HEK293 (cell line): ENCODE data around the gene POR.

Source experiments
- CTCF ChIA-PET: fragments of 350-600 bp; formaldehyde crosslinking; extraction: SDS; loops from one replicate; lab custom pipeline; 2021; ENCODE audit warnings: antibody characterized with exemption; lab: Yijun Ruan, JAX
- POLR2A ChIA-PET: fragments of 300-600 bp; formaldehyde crosslinking; extraction: SDS; loops from one replicate; lab custom pipeline; 2020; ENCODE audit warnings: antibody characterized with exemption, inconsistent platforms; lab: Yijun Ruan, JAX
- H3K27ac ChIP-seq: fragments of 200-500 bp; sonication (Bioruptor generic); 2 replicates; pipeline ENCODE4 v1.5.1; 2014; ENCODE audit warnings: low read depth, low read length, control low read depth, inconsistent platforms; ENCODE audit errors: extremely low read depth
- H3K36me3 ChIP-seq, 2 experiments: fragments of 200-500 bp in 1 of 2; sonication (Bioruptor generic) in 1 of 2; 1 replicate in 1 of 2; 2 replicates in 1 of 2; pipeline ENCODE4 v1.5.1; 2014 to 2017; ENCODE audit warnings: inconsistent platforms in 2 of 2, low read length in 2 of 2; ENCODE audit not compliant: control insufficient read depth in 2 of 2, insufficient read depth in 1 of 2
- H3K4me1 ChIP-seq: fragments of 200-500 bp; sonication (Bioruptor generic); 2 replicates; pipeline ENCODE4 v1.5.1; 2014; ENCODE audit warnings: mild to moderate bottlenecking, low read length, inconsistent platforms; ENCODE audit not compliant: control insufficient read depth, insufficient read depth
- H3K4me3 ChIP-seq: 2 replicates; pipeline ENCODE4 v1.5.1; 2011; ENCODE audit warnings: low read depth, mild to moderate bottlenecking, control low read depth, low read length, moderate library complexity
- H3K9me3 ChIP-seq: fragments of 200-500 bp; sonication (Bioruptor generic); 2 replicates; pipeline ENCODE4 v1.5.1; 2014; ENCODE audit warnings: low read depth, low read length, inconsistent platforms; ENCODE audit not compliant: control insufficient read depth, insufficient read depth
- KLF1 ChIP-seq: fragments of 450-650 bp; formaldehyde crosslinking; IDR thresholded peaks from 2 replicates; pipeline ENCODE4 v1.5.1; 2016; ENCODE audit warnings: missing biosample characterization, missing genetic modification characterization
- MYNN ChIP-seq: fragments of 450-650 bp; formaldehyde crosslinking; IDR thresholded peaks from 2 replicates; pipeline ENCODE4 v1.5.1; 2016; ENCODE audit warnings: missing biosample characterization, missing genetic modification characterization, borderline replicate concordance
- SP7 ChIP-seq: fragments of 450-650 bp; formaldehyde crosslinking; IDR thresholded peaks from 2 replicates; pipeline ENCODE4 v1.5.1; 2016; ENCODE audit warnings: missing biosample characterization, missing genetic modification characterization
- ZBTB48 ChIP-seq: fragments of 450-650 bp; formaldehyde crosslinking; IDR thresholded peaks from 2 replicates; pipeline ENCODE4 v1.5.1; 2016; ENCODE audit warnings: missing biosample characterization, missing genetic modification characterization
- ZBTB6 ChIP-seq: fragments of 450-650 bp; formaldehyde crosslinking; IDR thresholded peaks from 2 replicates; pipeline ENCODE4 v1.5.1; 2017; ENCODE audit warnings: missing biosample characterization, missing genetic modification characterization
- ZFP41 ChIP-seq: fragments of 450-650 bp; formaldehyde crosslinking; IDR thresholded peaks from 2 replicates; pipeline ENCODE4 v1.5.1; 2016; ENCODE audit warnings: missing biosample characterization, missing genetic modification characterization, borderline replicate concordance
- ZNF133 ChIP-seq: fragments of 450-650 bp; formaldehyde crosslinking; IDR thresholded peaks from 2 replicates; pipeline ENCODE4 v1.5.1; 2016; ENCODE audit warnings: missing biosample characterization, missing genetic modification characterization
- ZNF140 ChIP-seq: fragments of 450-650 bp; formaldehyde crosslinking; IDR thresholded peaks from 2 replicates; pipeline ENCODE4 v1.5.1; 2016; ENCODE audit warnings: missing biosample characterization, missing genetic modification characterization
- ZNF239 ChIP-seq: fragments of 450-650 bp; formaldehyde crosslinking; IDR thresholded peaks from 2 replicates; pipeline ENCODE4 v1.5.1; 2016; ENCODE audit warnings: missing biosample characterization, missing genetic modification characterization
- ZNF350 ChIP-seq: fragments of 450-650 bp; formaldehyde crosslinking; IDR thresholded peaks from 2 replicates; pipeline ENCODE4 v1.5.0; 2017; ENCODE audit warnings: missing biosample characterization, mild to moderate bottlenecking, missing genetic modification characterization
- ZNF354C ChIP-seq: fragments of 450-650 bp; formaldehyde crosslinking; IDR thresholded peaks from 2 replicates; pipeline ENCODE4 v1.5.1; 2016; ENCODE audit warnings: missing biosample characterization, missing genetic modification characterization, low read depth, borderline replicate concordance
- ZNF362 ChIP-seq: fragments of 450-650 bp; formaldehyde crosslinking; IDR thresholded peaks from 2 replicates; pipeline ENCODE4 v1.5.1; 2016; ENCODE audit warnings: missing biosample characterization, missing genetic modification characterization
- ZNF416 ChIP-seq: fragments of 450-650 bp; formaldehyde crosslinking; IDR thresholded peaks from 2 replicates; pipeline ENCODE4 v1.5.1; 2016; ENCODE audit warnings: missing biosample characterization, missing genetic modification characterization
- ZNF426 ChIP-seq: fragments of 450-650 bp; formaldehyde crosslinking; IDR thresholded peaks from 2 replicates; pipeline ENCODE4 v1.5.1; 2017; ENCODE audit warnings: missing biosample characterization, missing genetic modification characterization, mild to moderate bottlenecking, inconsistent platforms, moderate library complexity
- ZNF558 ChIP-seq: fragments of 450-650 bp; formaldehyde crosslinking; IDR thresholded peaks from 2 replicates; pipeline ENCODE4 v1.5.1; 2016; ENCODE audit warnings: missing biosample characterization, missing genetic modification characterization
- ZNF561 ChIP-seq: fragments of 450-650 bp; IDR thresholded peaks from 2 replicates; pipeline ENCODE4 v1.5.1; 2018; ENCODE audit warnings: missing biosample characterization, missing genetic modification characterization, borderline replicate concordance
- ZNF658 ChIP-seq: fragments of 450-650 bp; formaldehyde crosslinking; IDR thresholded peaks from 2 replicates; pipeline ENCODE4; 2016; ENCODE audit warnings: missing biosample characterization, missing genetic modification characterization
- ZNF660 ChIP-seq: fragments of 450-650 bp; IDR thresholded peaks from 2 replicates; pipeline ENCODE4 v1.5.1; 2018; ENCODE audit warnings: missing biosample characterization, mild to moderate bottlenecking, missing genetic modification characterization
- ZNF791 ChIP-seq: fragments of 450-650 bp; formaldehyde crosslinking; IDR thresholded peaks from 2 replicates; pipeline ENCODE4 v1.5.1; 2016; ENCODE audit warnings: missing biosample characterization, missing genetic modification characterization
- ZSCAN18 ChIP-seq: fragments of 450-650 bp; formaldehyde crosslinking; IDR thresholded peaks from 2 replicates; pipeline ENCODE4 v1.5.1; 2016; ENCODE audit warnings: missing biosample characterization, missing genetic modification characterization
- TF ChIP-seq, protein P1 (sequence below): sonication (generic); formaldehyde crosslinking; IDR thresholded peaks from 2 replicates; pipeline ENCODE4 v1.8.1; 2022; ENCODE audit warnings: mild to moderate bottlenecking, moderate library complexity, missing genetic modification reagents
- TF ChIP-seq, protein P2 (sequence below): fragments of 450-650 bp; formaldehyde crosslinking; IDR thresholded peaks from 2 replicates; pipeline ENCODE4 v1.5.1; 2017; ENCODE audit warnings: missing biosample characterization, missing genetic modification characterization
- TF ChIP-seq, protein P3 (sequence below): fragments of 450-650 bp; formaldehyde crosslinking; IDR thresholded peaks from 2 replicates; pipeline ENCODE4 v1.5.1; 2016; ENCODE audit warnings: missing biosample characterization, missing genetic modification characterization

Gene POR

GRCh38 chr7:75968561-75969001 is 53.6 kb downstream of the POR start:
- ChIA-PET POLR2A (no interaction called here), CTCF (no interaction called here)
- H3K36me3 ChIP-seq = peaks cover 0 to 9% of the 10 kb centered on the region in 2 experiments; a peak in 2 of 3 replicates
- TF ChIP-seq KLF1 (tag by site-specific recombination) (no peak), ZNF426 (tag by site-specific recombination) (no peak), ZNF133 (tag by site-specific recombination) (no peak), ZNF354C (tag by site-specific recombination) (no peak), ZNF350 (tag by site-specific recombination) (no peak), ZNF239 (tag by site-specific recombination) (no peak), ZNF558 (tag by site-specific recombination) (no peak), ZSCAN18 (tag by site-specific recombination) (no peak), ZNF658 (tag by site-specific recombination) (no peak), MYNN (tag by site-specific recombination) (no peak), ZNF660 (no peak), ZNF561 (tag by site-specific recombination) (no peak), ZNF140 (tag by site-specific recombination) (no peak), ZNF791 (no peak), ZFP41 (tag by site-specific recombination) (no peak)
- TF ChIP-seq, protein P1, sequence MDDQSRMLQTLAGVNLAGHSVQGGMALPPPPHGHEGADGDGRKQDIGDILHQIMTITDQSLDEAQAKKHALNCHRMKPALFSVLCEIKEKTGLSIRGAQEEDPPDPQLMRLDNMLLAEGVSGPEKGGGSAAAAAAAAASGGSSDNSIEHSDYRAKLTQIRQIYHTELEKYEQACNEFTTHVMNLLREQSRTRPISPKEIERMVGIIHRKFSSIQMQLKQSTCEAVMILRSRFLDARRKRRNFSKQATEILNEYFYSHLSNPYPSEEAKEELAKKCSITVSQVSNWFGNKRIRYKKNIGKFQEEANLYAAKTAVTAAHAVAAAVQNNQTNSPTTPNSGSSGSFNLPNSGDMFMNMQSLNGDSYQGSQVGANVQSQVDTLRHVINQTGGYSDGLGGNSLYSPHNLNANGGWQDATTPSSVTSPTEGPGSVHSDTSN (CRISPR knock-in tag) = no peak
- TF ChIP-seq, protein P2, sequence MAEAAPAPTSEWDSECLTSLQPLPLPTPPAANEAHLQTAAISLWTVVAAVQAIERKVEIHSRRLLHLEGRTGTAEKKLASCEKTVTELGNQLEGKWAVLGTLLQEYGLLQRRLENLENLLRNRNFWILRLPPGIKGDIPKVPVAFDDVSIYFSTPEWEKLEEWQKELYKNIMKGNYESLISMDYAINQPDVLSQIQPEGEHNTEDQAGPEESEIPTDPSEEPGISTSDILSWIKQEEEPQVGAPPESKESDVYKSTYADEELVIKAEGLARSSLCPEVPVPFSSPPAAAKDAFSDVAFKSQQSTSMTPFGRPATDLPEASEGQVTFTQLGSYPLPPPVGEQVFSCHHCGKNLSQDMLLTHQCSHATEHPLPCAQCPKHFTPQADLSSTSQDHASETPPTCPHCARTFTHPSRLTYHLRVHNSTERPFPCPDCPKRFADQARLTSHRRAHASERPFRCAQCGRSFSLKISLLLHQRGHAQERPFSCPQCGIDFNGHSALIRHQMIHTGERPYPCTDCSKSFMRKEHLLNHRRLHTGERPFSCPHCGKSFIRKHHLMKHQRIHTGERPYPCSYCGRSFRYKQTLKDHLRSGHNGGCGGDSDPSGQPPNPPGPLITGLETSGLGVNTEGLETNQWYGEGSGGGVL (tag by site-specific recombination) = no peak
- TF ChIP-seq, protein P3, sequence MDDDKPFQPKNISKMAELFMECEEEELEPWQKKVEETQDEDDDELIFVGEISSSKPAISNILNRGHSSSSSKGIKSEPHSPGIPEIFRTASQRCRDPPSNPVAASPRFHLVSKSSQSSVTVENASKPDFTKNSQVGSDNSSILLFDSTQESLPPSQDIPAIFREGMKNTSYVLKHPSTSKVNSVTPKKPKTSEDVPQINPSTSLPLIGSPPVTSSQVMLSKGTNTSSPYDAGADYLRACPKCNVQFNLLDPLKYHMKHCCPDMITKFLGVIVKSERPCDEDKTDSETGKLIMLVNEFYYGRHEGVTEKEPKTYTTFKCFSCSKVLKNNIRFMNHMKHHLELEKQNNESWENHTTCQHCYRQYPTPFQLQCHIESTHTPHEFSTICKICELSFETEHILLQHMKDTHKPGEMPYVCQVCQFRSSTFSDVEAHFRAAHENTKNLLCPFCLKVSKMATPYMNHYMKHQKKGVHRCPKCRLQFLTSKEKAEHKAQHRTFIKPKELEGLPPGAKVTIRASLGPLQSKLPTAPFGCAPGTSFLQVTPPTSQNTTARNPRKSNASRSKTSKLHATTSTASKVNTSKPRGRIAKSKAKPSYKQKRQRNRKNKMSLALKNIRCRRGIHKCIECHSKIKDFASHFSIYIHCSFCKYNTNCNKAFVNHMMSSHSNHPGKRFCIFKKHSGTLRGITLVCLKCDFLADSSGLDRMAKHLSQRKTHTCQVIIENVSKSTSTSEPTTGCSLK = no peak
- no peaks in the 10 kb centered on the region for H3K9me3 ChIP-seq
- H3K4me3 ChIP-seq = no peak overlapping the region
- no peak overlapping the region for H3K27ac ChIP-seq
- no peaks in the 10 kb centered on the region for H3K4me1 ChIP-seq

- CTCF ChIA-PET = no interaction called here
- no peaks in the 10 kb centered on the region for H3K4me1 ChIP-seq
- POLR2A ChIA-PET = no interaction called here
These were observed 54.2 kb downstream of the POR start for GRCh38 chr7:75969182-75969581.

More at GRCh38 chr7:75969182-75969581, 54.2 kb downstream of the POR start:
- Histone ChIP-seq H3K9me3 (no peaks in the 10 kb centered on the region), H3K4me3 (no peak overlapping the region), H3K36me3 (peaks cover 0 to 13% of the 10 kb centered on the region in 2 experiments; a peak in 2 of 3 replicates)
- TF ChIP-seq ZNF362 (tag by site-specific recombination) (no peak), SP7 (tag by site-specific recombination) (peak; percentile 46), ZBTB6 (tag by site-specific recombination) (no peak), ZSCAN18 (tag by site-specific recombination) (no peak), ZNF416 (tag by site-specific recombination) (no peak), ZBTB48 (tag by site-specific recombination) (no peak)
- TF ChIP-seq, all 188 proteins: peak for 1
- H3K27ac ChIP-seq = no peak overlapping the region
